H1 (cell line): ENCODE measurements around the gene LTO1. TPM values are rescaled to one million over a fixed set of nuclear protein-coding genes. Genes with fewer than 3 reads are reported as not detected.

Experiments
- CTCF ChIA-PET: fragments of 300-600 bp; sonication (Branson Sonifier 250); formaldehyde crosslinking; loops from one replicate; lab custom pipeline; 2021; ENCODE audit not compliant: partially characterized antibody; lab: Charles Lee
- POLR2A ChIA-PET: fragments of 300-600 bp; sonication (Branson Sonifier 250); formaldehyde crosslinking; loops from one replicate; lab custom pipeline; 2021; ENCODE audit warnings: inconsistent platforms; ENCODE audit not compliant: partially characterized antibody; lab: Charles Lee
- DNase-seq, 2 experiments: peaks; one replicate each; pipeline versions ENCODE4 v3.0.0 to v3.0.0-alpha.2; 2010 to 2022; ENCODE audit warnings: low spot score in 2 of 2, low read depth in 1 of 2, mixed read lengths in 1 of 2
- FAIRE-seq: peaks from 2 replicates; lab custom pipeline; 2011; peaks lifted over from hg19 to GRCh38; lab: Jason Lieb, UNC
- H2AFZ ChIP-seq: 2 replicates; pipeline ENCODE4 v1.8.1; 2012; ENCODE audit warnings: low read length, inconsistent platforms
- H2AK5ac ChIP-seq: 2 replicates; pipeline ENCODE4 v1.6.1; 2013; ENCODE audit warnings: low read depth, low read length
- H2BK120ac ChIP-seq: replicated peaks from 2 replicates; pipeline ENCODE3; 2013; ENCODE audit warnings: low read depth, low read length, inconsistent platforms
- H2BK12ac ChIP-seq: 2 replicates; pipeline ENCODE4 v1.6.1; 2013; ENCODE audit warnings: low read depth, low read length
- H2BK15ac ChIP-seq: 2 replicates; pipeline ENCODE4 v1.6.1; 2013; ENCODE audit warnings: low read length
- H2BK20ac ChIP-seq: 2 replicates; pipeline ENCODE4 v1.6.1; 2013; ENCODE audit warnings: low read length
- H2BK5ac ChIP-seq: 2 replicates; pipeline ENCODE4 v1.6.1; 2013; ENCODE audit warnings: low read depth, low read length
- H3K14ac ChIP-seq: 2 replicates; pipeline ENCODE4 v1.6.1; 2013; ENCODE audit warnings: inconsistent platforms; ENCODE audit not compliant: insufficient read length
- H3K18ac ChIP-seq: 2 replicates; pipeline ENCODE4 v1.6.1; 2013; ENCODE audit warnings: low read length; ENCODE audit errors: extremely low read depth
- H3K23ac ChIP-seq: 2 replicates; pipeline ENCODE4 v1.6.1; 2013; ENCODE audit warnings: inconsistent platforms; ENCODE audit not compliant: insufficient read length
- H3K23me2 ChIP-seq: 2 replicates; pipeline ENCODE4 v1.6.1; 2013; ENCODE audit warnings: low read depth, low read length
- H3K27ac ChIP-seq: 2 replicates; pipeline ENCODE4 v1.6.1; 2011; ENCODE audit warnings: low read depth, low read length, inconsistent platforms
- H3K27me3 ChIP-seq, 4 experiments: replicated peaks in 1 of 4; 1 replicate in 1 of 4; 2 replicates in 3 of 4; pipeline versions ENCODE4 v1.6.1 to v1.8.1; 2011 to 2013; ENCODE audit warnings: low read length in 3 of 4, mild to moderate bottlenecking in 3 of 4, inconsistent platforms in 2 of 4, mixed read lengths in 2 of 4, moderate library complexity in 1 of 4; ENCODE audit not compliant: control insufficient read depth in 3 of 4, insufficient read depth in 3 of 4; ENCODE audit errors: extremely low read depth in 1 of 4
- H3K36me3 ChIP-seq, 4 experiments: 2 replicates each; pipeline versions ENCODE4 v1.6.1 to v1.8.1; 2011 to 2013; ENCODE audit warnings: mild to moderate bottlenecking in 4 of 4, low read length in 3 of 4, moderate library complexity in 2 of 4, control low read depth in 1 of 4, inconsistent platforms in 1 of 4; ENCODE audit not compliant: insufficient read depth in 4 of 4, control insufficient read depth in 2 of 4
- H3K4ac ChIP-seq: replicated peaks from 2 replicates; pipeline ENCODE3; 2013; ENCODE audit warnings: low read length, low read depth, mixed read lengths, inconsistent platforms; ENCODE audit not compliant: insufficient read length
- H3K4me1 ChIP-seq, 4 experiments: replicated peaks in 1 of 4; 1 replicate in 1 of 4; 2 replicates in 3 of 4; pipeline versions ENCODE4 v1.6.1 to v1.8.1; 2011 to 2013; ENCODE audit warnings: low read length in 3 of 4, inconsistent platforms in 2 of 4, mixed read lengths in 1 of 4; ENCODE audit not compliant: insufficient read depth in 4 of 4, control insufficient read depth in 3 of 4
- H3K4me2 ChIP-seq, 2 experiments: 2 replicates each; pipeline versions ENCODE4 v1.6.1 to v1.8.1; 2011 to 2013; ENCODE audit warnings: low read depth in 2 of 2, low read length in 2 of 2, control low read depth in 1 of 2, inconsistent platforms in 1 of 2, mild to moderate bottlenecking in 1 of 2; ENCODE audit not compliant: insufficient read depth in 1 of 2
- H3K4me3 ChIP-seq, 4 experiments: fragments of 200-600, 300-600 bp in 1 of 4; sonication (generic), shearing (Covaris generic), sonication (Bioruptor Twin) in 1 of 4; 2 replicates each; pipeline versions ENCODE4 v1.5.1 to v1.8.1; 2011 to 2016; ENCODE audit warnings: low read length in 4 of 4, low read depth in 3 of 4, control low read depth in 2 of 4, inconsistent platforms in 2 of 4, mild to moderate bottlenecking in 2 of 4, mixed read lengths in 1 of 4, moderate library complexity in 1 of 4; ENCODE audit not compliant: insufficient read depth in 2 of 4; ENCODE audit errors: extremely low read depth in 1 of 4
- H3K56ac ChIP-seq: replicated peaks from 2 replicates; pipeline ENCODE3; 2013; ENCODE audit warnings: low read depth, mild to moderate bottlenecking, mixed read lengths, low read length, inconsistent platforms; ENCODE audit not compliant: insufficient read length
- H3K79me1 ChIP-seq: 2 replicates; pipeline ENCODE4 v1.6.1; 2013; ENCODE audit warnings: low read depth, low read length, control low read depth
- H3K79me2 ChIP-seq, 2 experiments: 2 replicates each; pipeline versions ENCODE4 v1.6.1 to v1.8.1; 2012 to 2013; ENCODE audit warnings: low read length in 2 of 2, mild to moderate bottlenecking in 2 of 2, inconsistent platforms in 1 of 2; ENCODE audit not compliant: insufficient read depth in 2 of 2, control insufficient read depth in 1 of 2
- H3K9ac ChIP-seq, 4 experiments: replicated peaks in 1 of 4; 1 replicate in 1 of 4; 2 replicates in 3 of 4; pipeline versions ENCODE4 v1.6.1 to v1.8.1; 2011 to 2013; ENCODE audit warnings: low read depth in 3 of 4, low read length in 3 of 4, control low read depth in 2 of 4, mild to moderate bottlenecking in 2 of 4, moderate library complexity in 2 of 4, inconsistent platforms in 1 of 4; ENCODE audit errors: extremely low read depth in 1 of 4
- H3K9me3 ChIP-seq, 2 experiments: 2 replicates each; pipeline versions ENCODE4 v1.6.1 to v1.8.1; 2012 to 2013; ENCODE audit warnings: mild to moderate bottlenecking in 2 of 2, moderate library complexity in 2 of 2, control low read depth in 1 of 2, inconsistent platforms in 1 of 2, low read depth in 1 of 2, low read length in 1 of 2, mixed read lengths in 1 of 2; ENCODE audit not compliant: insufficient read depth in 2 of 2
- H4K20me1 ChIP-seq, 2 experiments: replicated peaks in 1 of 2; 2 replicates each; pipeline versions ENCODE3 to v1.8.1; 2011 to 2013; ENCODE audit warnings: inconsistent platforms in 2 of 2, low read length in 2 of 2, mild to moderate bottlenecking in 1 of 2; ENCODE audit not compliant: insufficient read depth in 2 of 2, control insufficient read depth in 1 of 2
- H4K5ac ChIP-seq: 2 replicates; pipeline ENCODE4 v1.6.1; 2013; ENCODE audit warnings: low read length, low read depth, mixed read lengths, inconsistent platforms; ENCODE audit not compliant: insufficient read length
- H4K8ac ChIP-seq: 2 replicates; pipeline ENCODE4 v1.8.0; 2013; ENCODE audit warnings: mild to moderate bottlenecking, moderate library complexity, low read length, inconsistent platforms; ENCODE audit not compliant: insufficient read depth; ENCODE audit errors: extremely low read depth
- H4K91ac ChIP-seq: replicated peaks from 2 replicates; pipeline ENCODE3; 2013; ENCODE audit warnings: low read length, mixed read lengths, inconsistent platforms; ENCODE audit not compliant: insufficient read length
- KDM1A ChIP-seq: fragments of 200-600, 300-600 bp; sonication (generic); IDR thresholded peaks from 2 replicates; pipeline ENCODE4 v1.7.1; 2016; ENCODE audit warnings: mild to moderate bottlenecking, low read length, borderline replicate concordance
- POLR2AphosphoS5 ChIP-seq: IDR thresholded peaks from 2 replicates; pipeline ENCODE4 v1.6.1; 2011; ENCODE audit warnings: low read depth, low read length
- ZNF274 ChIP-seq: IDR thresholded peaks from 2 replicates; pipeline ENCODE4 v1.7.0; 2012; ENCODE audit warnings: low read length, borderline replicate concordance; ENCODE audit errors: extremely low read depth
- WGBS, 2 experiments: shearing (Covaris generic) in 1 of 2; methylation state at CpG; one replicate each; pipeline versions ENCODE4 v1.1.6 to v1.1.7; 2013 to 2015; ENCODE audit warnings: low lambda C conversion rate in 2 of 2, mixed read lengths in 2 of 2, inconsistent platforms in 1 of 2, low coverage in 1 of 2, missing lambda C conversion rate in 1 of 2; ENCODE audit not compliant: insufficient replicate concordance in 2 of 2, insufficient coverage in 1 of 2, insufficient read length in 1 of 2; ENCODE audit errors: extremely low coverage in 1 of 2, missing lambda C conversion rate in 1 of 2; 5-methylcytosine and 5-hydroxymethylcytosine counted together
- polyA plus RNA-seq, 7 experiments: library from polyadenylated mRNA; depleted of rRNA in 3 of 7; stranded (reverse) in 5 of 7; unstranded in 2 of 7; fragments of >200 nt in 5 of 7; fragments of 200-250 nt in 2 of 7; gene quantifications; 1 replicate in 5 of 7; 2 replicates in 1 of 7; 4 replicates in 1 of 7; pipeline versions ENCODE4 v1.2.1 to v1.2.3, GENCODE V29; 2011 to 2013; ENCODE audit warnings: missing spikeins in 2 of 7, mixed read lengths in 2 of 7
- total RNA-seq: library from RNA; stranded (reverse); fragmentation: NEBNext Ultra II Directional; extraction: Animal tissue kit (Norgen Biotek cat#: 25700); gene quantifications from 2 replicates; pipeline ENCODE4 v1.2.1, GENCODE V29; 2021

Gene LTO1
- total and polyA plus RNA-seq, 2 of the 8 experiments (the other 6 are each of a cell fraction or from before 2014, with no cell fraction given): 15.4 to 21.3 TPM

- ChIA-PET CTCF (interaction anchor here (0.8 to 1.9 kb wide), 3 partner anchors 10 to 662 kb away, joined by 4 to 7 read pairs (median 4); no protein-coding TSS in a partner anchor), POLR2A (interaction anchor here (2.2 kb wide), 1 partner anchor 20 kb away, joined by 11 read pairs; no protein-coding TSS in a partner anchor)
- peaks cover 0 to 10% (median 2%) of the 10 kb centered on the region in 4 experiments; a peak in 3 of 7 replicates for H3K4me1 ChIP-seq
- TF ChIP-seq KDM1A (no peak), ZNF274 (no peak), POLR2AphosphoS5 (no peak)
- H3K23ac ChIP-seq: no peak overlapping the region
- no peaks in the 10 kb centered on the region for H3K27me3 ChIP-seq
- no peak overlapping the region for H2AFZ ChIP-seq
- H4K20me1 ChIP-seq: no peaks in the 10 kb centered on the region
- 94% methylated on average over 8 of the region's 8 CpGs; no CpG with 5 or more reads in 1 of the 2 experiments for WGBS, 2 experiments
- H3K4me2 ChIP-seq: no peak overlapping the region
- FAIRE-seq (no peak), DNase-seq (no peak)
- H3K9me3 ChIP-seq: no peaks in the 10 kb centered on the region
- H2BK20ac ChIP-seq: no peak overlapping the region
- H2AK5ac ChIP-seq: no peak overlapping the region
- H3K4ac ChIP-seq: no peak overlapping the region
- H3K79me1 ChIP-seq: no peaks in the 10 kb centered on the region
- no peak overlapping the region for H3K56ac ChIP-seq
- no peak overlapping the region for H3K14ac ChIP-seq
- no peaks in the 10 kb centered on the region for H3K36me3 ChIP-seq
- no peaks in the 10 kb centered on the region for H3K79me2 ChIP-seq
- no peak overlapping the region for H3K4me3 ChIP-seq
- no peak overlapping the region for H3K9ac ChIP-seq
- no peaks in the 10 kb centered on the region for H3K23me2 ChIP-seq
- H2BK12ac ChIP-seq: no peak overlapping the region
- no peak overlapping the region for H3K27ac ChIP-seq
- no peak overlapping the region for H2BK120ac ChIP-seq
- no peak overlapping the region for H4K91ac ChIP-seq
- H2BK15ac ChIP-seq: no peak overlapping the region
- no peak overlapping the region for H3K18ac ChIP-seq
- no peak overlapping the region for H2BK5ac ChIP-seq
- H4K8ac ChIP-seq: no peak overlapping the region
- no peak overlapping the region for H4K5ac ChIP-seq
Measured at GRCh38 chr11:69618237-69618636, 56.9 kb downstream of the LTO1 start.
